Measurements from ENCODE around the gene GPR55.

GPR55 gene

GRCh38 chr2:230873661-230874401 is 51.2 kb downstream of the GPR55 start:
- Histone ChIP-seq H3K4me3 (ENCODE audit: low read depth, low read length) (no peak overlapping the region), H3K36me3 (replicated peaks) (peaks cover 12% of the 10 kb centered on the region), H3K27ac (no peak overlapping the region), H3K27me3 (replicated peaks) (no peaks in the 10 kb centered on the region)
- in situ Hi-C loops (cut with HindIII; ENCODE audit: low pct_ligation_motif_present, low sequenced_read_pairs) = no loop called here
- no peak for TF ChIP-seq CTCF (IDR thresholded peaks at IDR 0.05; ENCODE audit: low read depth, low read length, missing control alignments)
- DNase-seq = no peak

DNA sequence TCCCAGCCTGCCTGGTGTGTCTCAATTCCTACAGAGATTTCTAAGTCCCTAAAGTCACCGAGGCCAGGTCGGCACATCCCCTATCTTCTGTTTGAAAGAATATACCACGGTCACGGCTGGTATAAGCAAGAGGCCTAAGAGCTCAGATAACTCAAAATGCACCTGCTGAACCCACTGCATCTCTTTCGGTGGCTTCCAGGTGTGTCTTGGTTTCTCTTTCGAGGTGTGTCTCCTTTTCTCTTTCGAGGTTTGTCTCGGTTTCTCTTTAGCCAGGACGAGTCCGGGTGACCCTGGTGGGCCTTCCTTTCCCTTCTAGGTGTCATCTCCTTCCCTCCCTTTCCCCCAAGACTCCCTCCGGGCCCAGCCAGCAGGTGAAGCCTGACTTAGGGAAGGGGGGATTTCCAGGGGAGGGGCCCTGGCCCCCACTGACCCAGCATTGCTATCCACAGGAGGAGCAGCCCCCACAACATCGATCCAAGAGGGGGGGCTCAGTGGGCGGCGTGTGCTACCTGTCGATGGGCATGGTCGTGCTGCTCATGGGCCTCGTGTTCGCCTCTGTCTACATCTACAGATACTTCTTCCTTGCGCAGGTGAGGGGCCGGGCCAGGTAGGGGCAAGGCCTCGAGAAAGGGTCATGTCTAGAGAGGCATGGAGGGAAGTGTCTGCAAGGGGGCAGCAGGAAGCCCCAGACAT is 51.9 kb downstream of the GPR55 start:
- no peak for DNase-seq
- TF ChIP-seq CTCF (IDR thresholded peaks at IDR 0.05; ENCODE audit: low read depth, low read length, missing control alignments) = no peak
- in situ Hi-C loops (cut with HindIII; ENCODE audit: low pct_ligation_motif_present, low sequenced_read_pairs) = no loop called here
- no peaks in the 10 kb centered on the region for H3K27me3 ChIP-seq (replicated peaks)
- no peak overlapping the region for H3K27ac ChIP-seq
- no peak overlapping the region for H3K4me3 ChIP-seq (ENCODE audit: low read depth, low read length)
- H3K36me3 ChIP-seq (replicated peaks) = peaks cover 12% of the 10 kb centered on the region

DNA sequence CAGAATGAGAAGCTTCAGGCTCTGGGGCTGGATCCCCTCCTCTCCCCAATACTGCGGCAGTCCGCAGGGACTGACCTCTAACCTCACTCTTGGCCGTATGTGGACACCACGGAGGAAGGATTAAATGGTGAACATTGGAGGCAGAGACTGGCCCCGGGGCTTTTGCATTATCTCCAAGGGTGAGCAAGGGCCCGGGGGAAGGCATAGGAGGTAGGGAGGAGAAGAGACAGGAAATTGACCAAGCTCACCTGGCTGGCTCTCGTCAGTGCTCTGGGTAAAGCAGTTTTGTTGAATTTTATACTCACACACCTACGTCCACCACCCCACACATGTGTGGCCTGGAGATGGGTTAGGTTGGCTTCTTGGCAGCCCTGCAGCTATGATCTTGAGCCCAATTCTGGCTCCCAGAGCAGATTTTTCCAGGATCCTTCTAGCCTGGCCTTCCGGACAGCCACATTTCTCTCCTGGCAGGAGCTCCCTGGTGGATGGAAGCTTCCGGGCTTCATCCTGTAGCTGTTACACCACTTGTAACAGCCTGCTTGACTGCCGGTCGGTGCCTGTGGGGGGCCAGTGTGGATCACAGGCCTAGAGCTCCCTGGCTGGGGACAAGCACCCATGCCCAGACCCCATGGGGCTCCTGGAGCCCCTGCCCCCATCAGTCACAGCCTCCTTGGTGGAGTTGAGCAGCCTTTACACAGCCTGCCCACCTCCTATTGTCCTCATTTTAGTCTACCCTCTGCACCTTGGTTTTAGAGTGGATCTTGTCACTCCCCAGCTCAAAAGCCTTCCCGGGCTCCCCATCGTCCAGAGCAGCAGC is 52.7 kb downstream of the GPR55 start:
- TF ChIP-seq CTCF (IDR thresholded peaks at IDR 0.05; ENCODE audit: low read depth, low read length, missing control alignments) = no peak
- no peaks in the 10 kb centered on the region for H3K27me3 ChIP-seq (replicated peaks)
- no peak overlapping the region for H3K27ac ChIP-seq
- DNase-seq = no peak
- in situ Hi-C loops (cut with HindIII; ENCODE audit: low pct_ligation_motif_present, low sequenced_read_pairs) = no loop called here
- no peak overlapping the region for H3K4me3 ChIP-seq (ENCODE audit: low read depth, low read length)
- peaks cover 10% of the 10 kb centered on the region for H3K36me3 ChIP-seq (replicated peaks)

DNA sequence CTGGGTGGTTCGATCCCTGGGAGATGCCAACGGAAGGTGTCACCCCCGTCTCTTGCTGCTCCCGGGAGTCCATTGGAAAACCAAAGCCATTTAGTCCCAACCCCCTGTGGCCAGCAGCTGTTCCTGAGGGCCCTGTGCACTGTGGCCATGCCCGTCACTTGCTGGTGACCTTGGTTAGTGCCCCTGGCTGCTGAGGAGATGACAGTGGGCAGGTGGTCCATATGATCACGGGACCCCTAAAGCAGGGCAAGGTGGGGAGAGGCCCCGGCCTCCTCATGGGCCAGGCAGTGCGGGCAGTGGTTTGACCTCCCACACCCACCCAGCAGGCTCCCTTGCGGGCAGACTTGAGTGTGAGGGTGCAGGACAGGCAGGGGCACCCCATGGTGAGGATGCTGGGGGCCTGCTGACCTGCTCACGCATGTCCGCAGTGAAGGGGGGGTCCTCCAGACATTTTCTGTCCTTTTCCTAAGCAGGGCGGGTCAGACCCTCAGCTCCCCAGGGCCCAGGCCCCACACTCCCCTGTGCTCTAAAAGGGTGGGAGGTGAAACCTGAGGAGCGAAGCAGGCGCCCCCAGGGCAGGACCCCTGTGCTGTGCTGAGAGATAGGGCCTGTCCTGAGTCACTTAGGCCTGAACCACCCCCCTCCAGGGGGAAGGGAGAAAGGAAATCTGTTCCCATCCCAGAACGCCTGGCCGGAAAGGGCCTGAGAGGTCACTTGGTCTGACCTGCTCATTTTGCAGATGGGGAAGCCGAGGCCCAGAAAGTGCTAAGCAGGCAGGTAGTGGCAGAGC is 53.5 kb downstream of the GPR55 start:
- in situ Hi-C loops (cut with HindIII; ENCODE audit: low pct_ligation_motif_present, low sequenced_read_pairs) = no loop called here
- TF ChIP-seq CTCF (IDR thresholded peaks at IDR 0.05; ENCODE audit: low read depth, low read length, missing control alignments) = no peak
- Histone ChIP-seq H3K36me3 (replicated peaks) (peaks cover 3% of the 10 kb centered on the region), H3K27ac (no peak overlapping the region), H3K4me3 (ENCODE audit: low read depth, low read length) (no peak overlapping the region), H3K27me3 (replicated peaks) (no peaks in the 10 kb centered on the region)
- no peak for DNase-seq

DNA sequence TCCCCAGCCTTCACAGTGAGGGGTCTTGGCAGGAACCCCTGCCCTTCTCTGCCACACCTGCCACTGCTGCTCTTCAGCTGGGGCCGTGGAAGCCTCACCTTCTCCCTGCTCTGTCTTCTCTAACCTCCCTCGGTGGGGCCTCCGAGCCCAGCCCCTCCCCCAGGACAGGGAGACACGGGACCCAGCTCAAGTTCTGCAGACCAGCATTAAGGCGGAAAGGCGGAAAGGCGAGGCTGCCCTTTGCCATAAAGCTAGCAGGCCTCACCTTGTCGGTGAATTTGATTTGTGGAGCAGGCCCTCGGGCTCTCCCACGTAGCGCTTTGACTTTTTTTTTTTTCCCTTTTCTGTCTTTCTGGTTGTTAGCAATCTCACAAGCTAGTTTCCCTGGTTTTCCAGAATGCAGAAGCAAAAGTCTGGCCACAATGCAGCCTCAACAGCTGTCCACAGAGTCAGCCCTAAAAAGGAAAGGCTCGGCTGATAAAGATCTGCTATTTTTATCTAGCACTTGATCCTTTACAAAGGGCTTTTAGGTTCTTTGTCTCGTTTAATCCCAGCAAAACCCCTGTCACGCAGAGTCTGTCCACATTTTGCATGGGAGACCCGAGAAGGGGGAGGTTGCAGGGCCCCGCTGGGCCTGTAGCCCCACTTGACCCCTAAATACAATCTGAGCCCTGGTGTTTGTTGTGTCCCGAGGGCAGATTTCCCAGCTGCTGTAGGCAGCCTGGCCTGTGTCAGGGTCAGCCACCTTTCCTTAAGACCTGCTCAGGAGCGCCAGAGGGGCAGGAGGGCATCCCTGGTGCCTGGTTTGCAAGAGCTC is 54.3 kb downstream of the GPR55 start:
- Histone ChIP-seq H3K36me3 (replicated peaks) (peaks cover 2% of the 10 kb centered on the region), H3K27me3 (replicated peaks) (no peaks in the 10 kb centered on the region), H3K4me3 (ENCODE audit: low read depth, low read length) (no peak overlapping the region), H3K27ac (no peak overlapping the region)
- no peak for TF ChIP-seq CTCF (IDR thresholded peaks at IDR 0.05; ENCODE audit: low read depth, low read length, missing control alignments)
- in situ Hi-C loops (cut with HindIII; ENCODE audit: low pct_ligation_motif_present, low sequenced_read_pairs) = no loop called here
- DNase-seq = no peak

Measured in brain microvascular endothelial cell (primary cell).